ENCODE results near the gene IFIT1B.
"Not testable (repeated sequence)": the region's sequence is repeated elsewhere in the genome, so short reads cannot be mapped to it uniquely, and the experiment has no call there.

Gene IFIT1B

DNA sequence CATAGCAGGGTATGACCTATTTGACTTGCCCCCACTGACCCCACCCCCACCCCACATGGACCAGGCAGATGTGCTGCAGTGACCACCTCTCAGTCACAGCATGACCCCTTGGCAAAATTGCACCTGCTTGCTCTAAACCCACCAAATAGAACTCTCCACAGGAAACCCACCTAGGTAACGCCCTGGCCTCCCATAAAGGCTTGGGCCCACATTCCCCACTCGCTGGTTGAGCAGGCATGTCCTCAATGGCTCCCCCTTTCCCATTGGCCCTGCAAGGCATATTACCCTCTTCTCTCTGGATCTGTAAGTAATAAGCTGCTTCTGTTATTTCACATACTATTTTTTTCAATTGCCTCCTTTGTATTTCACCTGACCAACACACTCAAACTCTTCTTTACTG, 17.3 kb downstream of the IFIT1B start:
- no peak for TF ChIP-seq JUND (IDR thresholded peaks at IDR 0.05; ENCODE audit: low read depth)
- DNase-seq (ENCODE audit: low read depth in 1 of 2, low spot score in 1 of 2) = no peak
- in situ Hi-C loops (cut with HindIII; ENCODE audit: low pct_unique_long_range_greater_than_20kb, low sequenced_read_pairs) = no loop called here

DNA sequence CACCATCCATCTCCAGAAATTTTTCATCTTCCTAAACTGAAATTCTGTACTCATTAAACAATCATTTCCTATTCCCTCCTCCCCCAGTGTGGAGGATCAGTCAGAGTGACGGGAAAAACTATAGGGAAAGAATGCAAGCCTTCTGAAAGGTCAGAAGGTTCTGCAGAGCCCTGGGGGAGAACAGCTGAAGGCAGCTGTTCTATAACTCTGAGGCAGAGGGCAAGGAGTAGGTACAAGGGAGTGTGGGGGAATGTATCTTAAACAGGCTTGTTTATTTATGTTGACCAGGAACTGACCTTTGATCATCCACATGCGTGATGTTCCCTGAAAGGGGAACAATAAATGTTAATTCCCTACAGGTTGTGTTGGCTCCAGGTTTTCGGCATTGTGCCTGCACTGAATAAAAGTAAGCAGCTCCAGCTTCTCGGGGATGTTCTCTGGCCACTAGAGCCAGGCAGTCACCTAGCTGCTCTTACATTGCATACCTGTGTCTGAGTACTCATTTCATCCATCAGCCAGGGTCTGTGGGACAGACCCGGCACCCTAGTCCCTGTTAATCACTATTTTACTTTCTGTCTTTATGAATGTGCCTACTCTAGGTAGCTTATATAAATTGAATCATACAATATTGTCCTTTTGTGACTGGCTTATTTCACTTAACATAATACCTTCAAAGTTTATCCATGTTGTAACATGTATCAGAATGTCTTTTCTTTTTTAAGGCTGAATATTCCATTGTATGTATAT, 20.3 kb downstream of the IFIT1B start:
- DNase-seq (ENCODE audit: low read depth in 1 of 2, low spot score in 1 of 2) = no peak
- TF ChIP-seq JUND (IDR thresholded peaks at IDR 0.05; ENCODE audit: low read depth) = no peak
- in situ Hi-C loops (cut with HindIII; ENCODE audit: low pct_unique_long_range_greater_than_20kb, low sequenced_read_pairs) = no loop called here

DNA sequence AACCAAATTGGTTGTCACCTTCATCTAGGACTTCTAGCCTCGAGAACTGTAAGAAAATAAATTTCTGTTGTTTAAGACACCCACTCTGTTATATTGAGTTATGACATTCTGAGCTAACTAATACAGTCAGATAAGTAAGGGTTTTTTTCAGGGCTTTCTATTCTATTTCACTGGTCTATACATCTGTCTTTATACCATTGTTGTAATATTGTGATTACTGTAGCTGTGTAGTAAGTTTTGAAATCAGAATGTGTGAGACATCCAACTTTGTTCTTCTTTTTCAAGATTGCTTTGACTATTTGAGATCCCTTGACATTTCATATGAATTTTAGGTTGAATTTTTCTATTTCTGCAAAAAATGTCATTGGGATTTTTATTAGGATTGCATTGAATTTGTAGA, 22.1 kb downstream of the IFIT1B start:
- no peak for DNase-seq (ENCODE audit: low read depth in 1 of 2, low spot score in 1 of 2)
- no peak for TF ChIP-seq JUND (IDR thresholded peaks at IDR 0.05; ENCODE audit: low read depth)
- in situ Hi-C loops (cut with HindIII; ENCODE audit: low pct_unique_long_range_greater_than_20kb, low sequenced_read_pairs) = no loop called here

DNA sequence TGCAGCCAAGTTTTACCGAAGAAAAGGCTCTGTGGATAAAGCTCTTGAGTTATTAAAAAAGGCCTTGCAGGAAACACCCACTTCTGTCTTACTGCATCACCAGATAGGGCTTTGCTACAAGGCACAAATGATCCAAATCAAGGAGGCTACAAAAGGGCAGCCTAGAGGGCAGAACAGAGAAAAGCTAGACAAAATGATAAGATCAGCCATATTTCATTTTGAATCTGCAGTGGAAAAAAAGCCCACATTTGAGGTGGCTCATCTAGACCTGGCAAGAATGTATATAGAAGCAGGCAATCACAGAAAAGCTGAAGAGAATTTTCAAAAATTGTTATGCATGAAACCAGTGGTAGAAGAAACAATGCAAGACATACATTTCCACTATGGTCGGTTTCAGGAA, 25.2 kb downstream of the IFIT1B start:
- DNase-seq (ENCODE audit: low read depth in 1 of 2, low spot score in 1 of 2) = no peak
- in situ Hi-C loops (cut with HindIII; ENCODE audit: low pct_unique_long_range_greater_than_20kb, low sequenced_read_pairs) = no loop called here
- no peak for TF ChIP-seq JUND (IDR thresholded peaks at IDR 0.05; ENCODE audit: low read depth)

DNA sequence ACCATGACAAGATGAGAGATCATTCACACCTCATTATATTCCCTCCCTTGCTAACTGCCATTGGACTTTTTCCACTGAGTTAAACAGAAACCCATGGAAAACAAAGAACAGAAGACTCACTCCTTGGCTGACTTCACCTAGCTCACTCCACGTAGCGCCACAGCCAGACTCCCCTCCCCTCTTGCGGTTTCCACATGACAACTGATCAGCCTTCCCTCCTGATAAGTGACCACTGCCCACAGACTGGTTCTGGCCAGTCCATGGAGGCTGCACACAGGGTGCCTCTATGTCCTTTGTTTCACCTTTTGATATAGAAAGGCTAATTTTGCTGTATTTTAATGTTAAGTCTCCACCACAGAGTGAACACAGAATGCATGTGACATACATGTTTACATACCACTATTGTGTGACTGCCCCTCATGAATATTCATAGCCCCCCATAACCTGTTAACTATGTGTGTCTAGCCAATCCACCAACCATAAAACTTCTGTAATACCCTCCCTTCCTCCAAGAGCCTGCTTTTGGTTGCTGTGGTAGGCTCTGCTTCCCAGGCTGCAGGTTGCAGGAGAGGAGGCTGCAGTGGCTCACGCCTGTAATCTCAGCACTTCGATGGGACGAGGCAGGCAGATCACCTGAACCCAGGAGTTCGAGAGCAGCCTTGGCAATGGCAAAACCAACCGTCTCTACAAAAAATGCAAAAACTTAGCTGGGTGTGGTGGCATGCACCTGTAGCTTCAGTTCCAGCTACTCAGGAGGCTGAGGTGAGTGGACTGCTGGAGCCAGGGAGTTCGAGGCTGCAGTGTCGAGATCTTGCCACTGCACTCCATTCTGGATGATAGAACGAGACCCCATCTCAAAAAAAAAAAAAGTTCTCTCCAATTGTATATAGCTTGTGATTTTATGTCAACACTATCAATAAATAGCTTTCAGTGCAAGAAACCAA, 26.5 kb downstream of the IFIT1B start:
- in situ Hi-C loops (cut with HindIII; ENCODE audit: low pct_unique_long_range_greater_than_20kb, low sequenced_read_pairs) = no loop called here
- no peak for DNase-seq (ENCODE audit: low read depth in 1 of 2, low spot score in 1 of 2)
- no peak for TF ChIP-seq JUND (IDR thresholded peaks at IDR 0.05; ENCODE audit: low read depth)

DNA sequence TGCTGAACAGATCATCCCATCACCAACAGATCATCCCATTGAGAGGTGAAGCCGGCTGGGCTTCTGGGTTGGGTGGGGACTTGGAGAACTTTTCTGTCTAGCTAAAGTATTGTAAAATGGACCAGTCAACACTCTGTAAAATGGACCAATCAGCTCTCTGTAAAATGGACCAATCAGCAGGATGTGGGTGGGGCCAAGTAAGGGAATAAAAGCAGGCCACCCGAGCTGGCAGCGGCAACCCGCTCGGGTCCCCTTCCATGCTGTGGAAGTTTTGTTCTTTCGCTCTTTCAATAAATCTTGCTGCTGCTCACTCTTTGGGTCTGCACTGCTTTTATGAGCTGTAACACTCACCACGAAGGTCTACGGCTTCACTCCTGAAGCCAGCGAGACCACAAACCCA, 28.3 kb downstream of the IFIT1B start:
- in situ Hi-C loops (cut with HindIII; ENCODE audit: low pct_unique_long_range_greater_than_20kb, low sequenced_read_pairs); DNase-seq (ENCODE audit: low read depth in 1 of 2, low spot score in 1 of 2): not testable (repeated sequence)

DNA sequence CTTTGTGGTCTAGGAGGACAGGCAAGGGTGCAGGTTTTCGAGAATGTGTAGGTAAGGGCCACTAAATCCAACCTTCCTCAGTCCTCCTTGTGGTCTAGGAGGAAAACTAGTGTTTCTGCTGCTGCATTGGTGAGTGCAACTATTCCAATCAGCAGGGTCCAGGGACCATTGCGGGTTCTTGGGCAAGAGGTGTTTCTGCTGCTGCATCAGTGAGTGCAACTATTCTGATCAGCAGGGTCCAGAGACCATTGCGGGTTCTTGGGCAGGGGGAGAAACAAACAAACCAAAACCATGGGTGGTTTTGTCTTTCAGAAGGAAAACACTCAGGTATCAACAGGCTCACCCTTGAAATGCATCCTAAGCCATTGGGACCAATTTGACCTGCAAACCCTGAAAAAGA, 29.9 kb downstream of the IFIT1B start:
- in situ Hi-C loops (cut with HindIII; ENCODE audit: low pct_unique_long_range_greater_than_20kb, low sequenced_read_pairs); DNase-seq (ENCODE audit: low read depth in 1 of 2, low spot score in 1 of 2): not testable (repeated sequence)

DNA sequence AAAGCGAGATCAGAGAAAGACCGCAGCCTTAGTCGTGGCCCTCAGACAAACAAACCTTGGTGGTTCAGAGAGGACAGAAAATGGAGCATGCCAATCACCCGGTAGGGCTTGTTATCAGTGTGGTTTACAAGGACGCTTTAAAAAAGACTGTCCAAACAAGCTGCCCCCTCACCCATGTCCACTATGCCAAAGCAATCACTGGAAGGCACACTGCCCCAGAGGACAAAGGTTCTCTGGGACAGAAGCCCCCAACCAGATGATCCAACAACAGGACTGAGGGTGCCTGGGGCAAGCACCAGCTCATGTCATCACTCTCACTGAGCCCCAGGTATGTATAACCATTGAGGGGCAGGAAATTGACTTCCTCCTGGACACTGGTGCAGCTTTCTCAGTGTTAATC, 31.4 kb downstream of the IFIT1B start:
- DNase-seq (ENCODE audit: low read depth in 1 of 2, low spot score in 1 of 2); in situ Hi-C loops (cut with HindIII; ENCODE audit: low pct_unique_long_range_greater_than_20kb, low sequenced_read_pairs): not testable (repeated sequence)

DNA sequence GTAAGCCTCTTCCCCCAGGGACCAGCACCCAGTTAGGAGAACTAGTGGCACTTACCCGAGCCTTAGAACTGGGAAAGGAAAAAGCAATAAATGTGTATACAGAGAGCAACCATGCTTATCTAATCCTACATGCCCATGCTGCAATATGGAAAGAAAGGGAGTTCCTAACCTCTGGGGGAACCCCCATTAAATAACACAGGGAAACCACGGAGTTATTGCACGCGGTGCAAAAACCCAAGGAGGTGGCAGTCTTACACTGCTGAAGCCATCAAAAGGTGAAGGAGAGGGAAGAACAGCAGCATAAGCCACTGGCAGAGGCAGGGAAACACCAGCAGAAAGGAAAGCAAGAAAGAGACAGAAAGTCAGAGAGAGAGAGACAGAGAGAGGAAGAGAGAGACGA, 32.7 kb downstream of the IFIT1B start:
- in situ Hi-C loops (cut with HindIII; ENCODE audit: low pct_unique_long_range_greater_than_20kb, low sequenced_read_pairs); DNase-seq (ENCODE audit: low read depth in 1 of 2, low spot score in 1 of 2): not testable (repeated sequence)

DNA sequence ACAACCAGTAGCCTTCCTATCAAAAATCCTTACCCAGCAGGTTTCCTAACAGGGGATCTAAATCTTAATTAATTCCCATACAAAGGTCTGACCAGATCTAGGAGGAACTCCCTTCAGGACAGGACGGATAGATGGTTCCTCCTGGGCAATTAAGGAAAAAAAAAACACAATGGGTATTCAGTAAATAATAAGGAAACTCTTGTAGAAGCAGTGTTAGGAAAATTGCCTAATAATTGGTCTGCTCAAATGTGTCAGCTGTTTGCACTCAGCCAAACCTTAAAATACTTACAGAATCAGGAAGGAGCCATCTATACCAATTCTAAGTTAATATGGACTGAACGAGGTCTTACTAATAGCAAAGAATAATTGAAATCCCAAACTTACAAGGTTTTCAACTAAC, 33.3 kb downstream of the IFIT1B start:
- DNase-seq (ENCODE audit: low read depth in 1 of 2, low spot score in 1 of 2); in situ Hi-C loops (cut with HindIII; ENCODE audit: low pct_unique_long_range_greater_than_20kb, low sequenced_read_pairs): not testable (repeated sequence)

DNA sequence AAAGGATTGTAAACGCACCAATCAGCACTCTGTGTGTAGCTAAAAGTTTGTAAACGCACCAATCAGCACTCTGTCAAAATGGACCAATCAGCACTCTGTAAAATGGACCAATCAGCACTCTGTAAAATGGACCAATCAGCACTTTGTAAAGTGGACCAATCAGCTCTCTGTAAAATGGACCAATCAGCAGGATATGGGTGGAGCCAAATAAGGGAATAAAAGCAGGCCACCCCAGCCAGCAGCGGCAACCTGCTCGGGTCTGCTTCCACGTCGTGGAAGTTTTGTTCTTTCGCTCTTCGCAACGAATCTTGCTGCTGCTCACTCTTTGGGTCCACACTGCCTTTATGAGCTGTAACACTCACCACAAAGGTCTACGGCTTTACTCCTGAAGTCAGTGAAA, 34.4 kb downstream of the IFIT1B start:
- in situ Hi-C loops (cut with HindIII; ENCODE audit: low pct_unique_long_range_greater_than_20kb, low sequenced_read_pairs); DNase-seq (ENCODE audit: low read depth in 1 of 2, low spot score in 1 of 2): not testable (repeated sequence)

DNA sequence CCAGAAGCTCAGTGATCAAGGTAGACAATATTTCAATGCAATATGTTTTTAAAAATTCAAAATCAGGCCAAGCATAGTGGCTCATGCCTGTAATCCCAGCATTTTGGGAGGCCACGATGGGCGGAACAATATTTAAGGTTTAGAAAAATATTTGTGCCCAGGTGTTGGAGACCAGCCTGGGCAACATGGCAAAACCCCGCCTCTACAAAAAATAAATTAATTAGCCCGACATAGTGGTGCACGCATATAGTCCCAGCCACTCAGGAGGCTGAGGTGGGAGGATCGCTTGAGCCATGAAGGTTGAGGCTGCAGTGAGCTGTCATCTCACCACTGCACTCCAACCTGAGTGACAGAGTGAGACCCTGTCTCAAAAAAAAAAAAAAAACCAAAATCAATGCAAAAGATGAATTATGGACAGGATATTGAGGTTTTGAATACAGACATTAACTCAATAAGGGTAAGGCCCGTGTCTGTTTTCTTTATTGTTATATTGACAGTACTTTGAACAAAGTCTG, 35.6 kb downstream of the IFIT1B start:
- no peak for DNase-seq (ENCODE audit: low read depth in 1 of 2, low spot score in 1 of 2)
- in situ Hi-C loops (cut with HindIII; ENCODE audit: low pct_unique_long_range_greater_than_20kb, low sequenced_read_pairs) = no loop called here
- TF ChIP-seq JUND (IDR thresholded peaks at IDR 0.05; ENCODE audit: low read depth) = no peak

DNA sequence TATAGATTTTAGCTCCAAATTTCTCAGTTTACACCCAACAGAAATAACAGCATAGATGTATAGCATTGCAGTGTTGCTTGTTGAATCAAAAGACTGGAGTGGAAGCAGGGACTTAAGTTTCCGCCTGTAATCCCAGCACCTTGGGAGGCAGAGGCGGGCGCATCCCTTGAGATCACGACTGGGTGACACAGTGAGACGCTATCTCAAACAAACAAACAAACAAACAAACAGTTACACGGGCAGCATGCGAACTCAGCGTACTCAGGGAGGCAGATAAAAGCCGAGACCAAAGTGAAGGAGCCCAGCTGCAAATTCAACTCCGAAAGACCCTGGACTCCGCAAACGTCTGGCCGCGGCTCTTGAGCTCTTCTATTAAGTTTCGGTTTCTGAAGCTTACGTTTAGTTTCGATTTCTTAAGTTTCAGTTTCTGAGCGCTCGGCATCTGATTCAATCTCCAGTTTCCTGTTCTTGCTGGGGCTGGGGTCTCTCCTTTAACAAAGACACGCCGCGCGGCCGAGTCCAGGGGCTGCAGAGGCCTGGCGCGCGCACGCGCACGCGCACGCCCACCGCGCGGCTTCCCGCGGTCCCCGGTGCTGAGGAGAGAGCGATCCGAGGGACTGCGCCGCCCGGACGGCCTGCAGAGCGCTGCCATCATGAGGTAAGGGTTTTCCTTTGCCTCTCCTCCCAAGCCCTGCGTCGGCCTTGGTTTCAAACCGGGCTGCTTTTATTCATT, 36.5 kb downstream of the IFIT1B start, which contains the start of gene IFIT5:
Gene IFIT5, plus strand, starts transcription at position 423 of the 733 bp plus-strand sequence. Its CDS starts 231 bp downstream, at position 654.
- no peak for TF ChIP-seq JUND (IDR thresholded peaks at IDR 0.05; ENCODE audit: low read depth)
- in situ Hi-C loops (cut with HindIII; ENCODE audit: low pct_unique_long_range_greater_than_20kb, low sequenced_read_pairs) = no loop called here
- DNase-seq (ENCODE audit: low read depth in 1 of 2, low spot score in 1 of 2) = peak; percentile 77 to 84

All from T47D (cell line).